DOHH2 (cell line): ENCODE data around the gene SART1.
A peak's percentile ranks its signal among the peaks of the same experiment; 100 is the strongest.

ENCODE experiments used
- H3F3A ChIP-seq: fragments of 200-600 bp; sonication (generic), shearing (Covaris generic); 2 replicates; pipeline ENCODE4 v1.6.0; 2016; ENCODE audit warnings: antibody characterized with exemption, mild to moderate bottlenecking; ENCODE audit not compliant: control insufficient read depth, insufficient read depth
- H3K27ac ChIP-seq: fragments of 200-600 bp; sonication (generic); 2 replicates; pipeline ENCODE4 v1.5.1; 2014; ENCODE audit warnings: low read depth, mild to moderate bottlenecking, low read length, moderate library complexity
- H3K27me3 ChIP-seq: fragments of 200-600 bp; sonication (generic); 2 replicates; pipeline ENCODE4 v1.6.1; 2014; ENCODE audit warnings: mild to moderate bottlenecking, low read length, mixed read lengths; ENCODE audit not compliant: control insufficient read depth
- H3K36me3 ChIP-seq: fragments of 200-600 bp; sonication (generic); 2 replicates; pipeline ENCODE4 v1.6.1; 2014; ENCODE audit warnings: mild to moderate bottlenecking, low read length, moderate library complexity, mixed read lengths; ENCODE audit not compliant: control insufficient read depth
- H3K4me1 ChIP-seq: fragments of 200-600 bp; sonication (generic); 2 replicates; pipeline ENCODE4 v1.6.1; 2014; ENCODE audit warnings: mild to moderate bottlenecking, low read length, mixed read lengths; ENCODE audit not compliant: control insufficient read depth
- H3K4me2 ChIP-seq: fragments of 200-600 bp; sonication (generic); 2 replicates; pipeline ENCODE4 v1.6.0; 2014; ENCODE audit warnings: mild to moderate bottlenecking, low read length, moderate library complexity
- H3K4me3 ChIP-seq: fragments of 200-600 bp; sonication (generic); 2 replicates; pipeline ENCODE4 v1.5.1; 2014; ENCODE audit warnings: mild to moderate bottlenecking, low read length, mixed read lengths
- H3K79me2 ChIP-seq: fragments of 200-600 bp; sonication (generic); 2 replicates; pipeline ENCODE4 v1.6.1; 2014; ENCODE audit warnings: mild to moderate bottlenecking, low read length, mixed read lengths; ENCODE audit not compliant: control insufficient read depth
- H3K9me2 ChIP-seq: fragments of 200-600 bp; sonication (generic); replicated peaks from 2 replicates; pipeline ENCODE4 v1.6.1; 2014; ENCODE audit warnings: mild to moderate bottlenecking, low read length, mixed read lengths; ENCODE audit not compliant: control insufficient read depth
- H3K9me3 ChIP-seq: fragments of 200-600 bp; sonication (generic); 2 replicates; pipeline ENCODE4 v1.6.1; 2014; ENCODE audit warnings: antibody characterized with exemption, low read length, mixed read lengths; ENCODE audit not compliant: control insufficient read depth, insufficient read depth
- H4K20me1 ChIP-seq: fragments of 200-600 bp; sonication (generic); 2 replicates; pipeline ENCODE4 v1.6.0; 2014; ENCODE audit warnings: low read depth, mild to moderate bottlenecking, antibody characterized with exemption, low read length, moderate library complexity; ENCODE audit not compliant: control insufficient read depth, insufficient read depth
- EZH2phosphoT487 ChIP-seq: fragments of 200-600 bp; sonication (generic); IDR thresholded peaks from 2 replicates; pipeline ENCODE4 v1.6.1; 2017; ENCODE audit warnings: borderline replicate concordance, mild to moderate bottlenecking, antibody characterized with exemption, low read length, moderate library complexity, mixed read lengths
- TF ChIP-seq, protein P1 (sequence below): fragments of 200-600 bp; sonication (generic); IDR thresholded peaks from one replicate; pipeline ENCODE4 v1.5.1; 2014; ENCODE audit warnings: antibody characterized with exemption, mild to moderate bottlenecking, low read depth, low read length; ENCODE audit not compliant: poor library complexity, severe bottlenecking

Gene SART1

DNA sequence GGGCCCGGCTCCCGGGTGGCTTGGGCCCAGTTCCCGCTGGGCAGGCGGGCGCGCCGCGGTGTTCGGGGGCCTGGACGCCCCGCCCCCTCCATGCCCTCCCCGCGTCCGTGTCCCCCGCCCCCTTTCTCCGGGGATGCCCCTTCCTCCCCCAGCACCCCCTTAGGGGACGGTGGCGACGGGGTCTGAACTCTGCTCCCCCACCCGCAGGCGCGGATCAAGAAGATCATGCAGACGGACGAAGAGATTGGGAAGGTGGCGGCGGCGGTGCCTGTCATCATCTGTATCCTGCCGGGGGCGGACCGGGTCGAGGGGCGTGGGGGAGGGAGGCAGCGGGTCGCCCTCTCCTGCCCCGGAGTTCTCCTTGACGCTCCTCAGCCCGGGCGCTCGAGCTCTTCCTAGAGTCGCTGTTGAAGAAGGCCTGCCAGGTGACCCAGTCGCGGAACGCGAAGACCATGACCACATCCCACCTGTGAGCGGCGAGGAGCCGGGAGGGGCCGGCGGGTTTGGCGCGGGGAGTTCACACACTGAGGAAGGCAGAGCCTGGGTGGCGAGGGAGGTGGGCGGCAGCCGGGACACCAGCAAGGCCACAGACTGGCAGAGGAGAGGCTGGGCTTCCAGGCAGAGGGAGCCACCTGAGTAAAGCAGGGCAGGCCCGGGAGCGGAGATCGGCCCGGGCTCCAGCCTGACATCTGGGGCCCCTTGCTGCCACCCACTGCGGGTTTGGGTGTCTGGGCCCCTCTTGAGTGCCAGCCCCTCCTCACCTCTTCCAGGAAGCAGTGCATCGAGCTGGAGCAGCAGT, 41.8 kb upstream of the SART1 start:
- Histone ChIP-seq H3F3A (no peaks in the 10 kb centered on the region), H3K4me3 (peak overlapping the region; percentile 82), H3K36me3 (peaks cover 4% of the 10 kb centered on the region; the same call in 1 of the 2 replicates), H4K20me1 (no peaks in the 10 kb centered on the region), H3K4me2 (peak overlapping the region; percentile 77), H3K79me2 (peaks cover 22% of the 10 kb centered on the region), H3K4me1 (peaks cover 23% of the 10 kb centered on the region), H3K9me3 (no peaks in the 10 kb centered on the region), H3K9me2 (no peaks in the 10 kb centered on the region), H3K27ac (no peak overlapping the region), H3K27me3 (no peaks in the 10 kb centered on the region)
- TF ChIP-seq EZH2phosphoT487, result no peak
- TF ChIP-seq, protein P1, sequence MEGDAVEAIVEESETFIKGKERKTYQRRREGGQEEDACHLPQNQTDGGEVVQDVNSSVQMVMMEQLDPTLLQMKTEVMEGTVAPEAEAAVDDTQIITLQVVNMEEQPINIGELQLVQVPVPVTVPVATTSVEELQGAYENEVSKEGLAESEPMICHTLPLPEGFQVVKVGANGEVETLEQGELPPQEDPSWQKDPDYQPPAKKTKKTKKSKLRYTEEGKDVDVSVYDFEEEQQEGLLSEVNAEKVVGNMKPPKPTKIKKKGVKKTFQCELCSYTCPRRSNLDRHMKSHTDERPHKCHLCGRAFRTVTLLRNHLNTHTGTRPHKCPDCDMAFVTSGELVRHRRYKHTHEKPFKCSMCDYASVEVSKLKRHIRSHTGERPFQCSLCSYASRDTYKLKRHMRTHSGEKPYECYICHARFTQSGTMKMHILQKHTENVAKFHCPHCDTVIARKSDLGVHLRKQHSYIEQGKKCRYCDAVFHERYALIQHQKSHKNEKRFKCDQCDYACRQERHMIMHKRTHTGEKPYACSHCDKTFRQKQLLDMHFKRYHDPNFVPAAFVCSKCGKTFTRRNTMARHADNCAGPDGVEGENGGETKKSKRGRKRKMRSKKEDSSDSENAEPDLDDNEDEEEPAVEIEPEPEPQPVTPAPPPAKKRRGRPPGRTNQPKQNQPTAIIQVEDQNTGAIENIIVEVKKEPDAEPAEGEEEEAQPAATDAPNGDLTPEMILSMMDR, result no peak

DNA sequence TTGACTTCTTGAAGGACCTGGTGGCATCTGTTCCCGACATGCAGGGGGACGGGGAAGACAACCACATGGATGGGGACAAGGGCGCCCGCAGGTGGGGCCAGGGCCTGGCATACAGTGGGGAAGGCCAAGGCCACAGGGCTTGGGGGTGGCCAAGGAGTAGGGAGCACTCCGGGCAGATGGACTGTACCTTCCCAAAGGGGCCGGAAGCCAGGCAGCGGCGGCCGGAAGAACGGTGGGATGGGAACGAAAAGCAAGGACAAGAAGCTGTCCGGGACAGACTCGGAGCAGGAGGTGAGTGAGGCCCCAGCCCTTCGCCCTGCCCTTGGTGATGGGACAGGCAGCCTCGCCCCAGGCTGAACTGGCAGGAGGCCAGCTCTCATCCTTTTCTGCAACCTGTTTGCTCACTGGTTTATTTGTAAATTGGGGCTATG, 41.1 kb upstream of the SART1 start:
- H3K36me3 ChIP-seq, result peaks cover 4% of the 10 kb centered on the region; the same call in 1 of the 2 replicates
- no peaks in the 10 kb centered on the region for H3K9me2 ChIP-seq
- no peaks in the 10 kb centered on the region for H3F3A ChIP-seq
- H3K4me3 ChIP-seq, result peak overlapping the region; percentile 82
- no peaks in the 10 kb centered on the region for H3K9me3 ChIP-seq
- peak overlapping the region; percentile 77 for H3K4me2 ChIP-seq
- peaks cover 22% of the 10 kb centered on the region for H3K79me2 ChIP-seq
- H3K27ac ChIP-seq, result no peak overlapping the region
- H4K20me1 ChIP-seq, result no peaks in the 10 kb centered on the region
- peaks cover 23% of the 10 kb centered on the region for H3K4me1 ChIP-seq
- H3K27me3 ChIP-seq, result no peaks in the 10 kb centered on the region
- no peak for TF ChIP-seq EZH2phosphoT487
- TF ChIP-seq, protein P1, result no peak

DNA sequence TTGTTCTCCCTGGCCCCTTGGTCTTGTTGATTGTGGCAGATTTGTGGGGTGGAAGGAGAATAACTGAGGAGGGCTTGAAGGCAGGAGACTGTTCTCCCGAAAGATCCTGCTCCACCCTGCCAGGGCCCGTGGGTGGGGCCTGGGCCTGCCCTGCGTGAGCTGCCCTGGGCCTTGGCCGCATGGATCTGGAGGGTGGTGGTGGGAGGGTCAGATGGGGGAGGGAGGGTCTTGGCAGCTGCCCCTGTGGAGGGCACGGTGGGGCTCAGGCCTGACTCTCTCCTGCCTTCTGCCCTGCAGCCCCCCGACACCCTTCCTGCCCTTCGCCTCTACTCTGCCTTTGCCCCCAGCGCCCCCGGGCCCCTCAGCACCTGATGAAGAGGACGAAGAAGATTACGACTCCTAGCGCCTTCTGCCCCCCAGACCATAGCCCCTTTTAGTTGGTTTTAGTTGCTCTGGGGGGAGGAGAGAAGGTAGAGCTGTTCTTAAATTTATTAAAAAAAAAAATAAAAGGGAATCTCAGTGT, 40.4 kb upstream of the SART1 start:
- Histone ChIP-seq H3K27me3 (no peaks in the 10 kb centered on the region), H3K4me1 (peaks cover 23% of the 10 kb centered on the region), H4K20me1 (no peaks in the 10 kb centered on the region), H3F3A (no peaks in the 10 kb centered on the region), H3K36me3 (peaks cover 4% of the 10 kb centered on the region; the same call in 1 of the 2 replicates), H3K9me3 (no peaks in the 10 kb centered on the region), H3K4me2 (no peak overlapping the region), H3K79me2 (peaks cover 22% of the 10 kb centered on the region), H3K4me3 (no peak overlapping the region), H3K27ac (no peak overlapping the region), H3K9me2 (no peaks in the 10 kb centered on the region)
- TF ChIP-seq, protein P1, result no peak
- no peak for TF ChIP-seq EZH2phosphoT487
